HEK293T (cell line): ENCODE measurements around the gene GPHN.

Experiments
- ELF4 ChIP-seq: fragments of 450-650 bp; IDR thresholded peaks from 2 replicates; pipeline ENCODE4 v1.6.1; 2017; ENCODE audit warnings: antibody characterized with exemption
- FOXA1 ChIP-seq: fragments of 450-650 bp; IDR thresholded peaks from 2 replicates; pipeline ENCODE4 v1.6.1; 2016; ENCODE audit warnings: mild to moderate bottlenecking
- FOXK2 ChIP-seq: fragments of 450-650 bp; IDR thresholded peaks from 2 replicates; pipeline ENCODE4 v1.6.1; 2016; ENCODE audit warnings: mild to moderate bottlenecking
- FOXM1 ChIP-seq: fragments of 450-650 bp; IDR thresholded peaks from 2 replicates; pipeline ENCODE4 v1.6.1; 2017; ENCODE audit warnings: mild to moderate bottlenecking, borderline replicate concordance
- HDGF ChIP-seq: fragments of 450-650 bp; IDR thresholded peaks from 2 replicates; pipeline ENCODE4 v1.6.1; 2017; ENCODE audit warnings: antibody characterized with exemption, borderline replicate concordance
- NFRKB ChIP-seq: fragments of 450-650 bp; IDR thresholded peaks from 2 replicates; pipeline ENCODE4 v1.6.1; 2016; ENCODE audit warnings: mild to moderate bottlenecking, moderate library complexity
- SP1 ChIP-seq: fragments of 450-650 bp; IDR thresholded peaks from 2 replicates; pipeline ENCODE4 v1.6.1; 2017
- TARDBP ChIP-seq: fragments of 450-650 bp; IDR thresholded peaks from 2 replicates; pipeline ENCODE4 v1.6.1; 2016

- TF ChIP-seq FOXK2 (no peak), FOXM1 (no peak), ELF4 (no peak), HDGF (no peak), FOXA1 (no peak), TARDBP (no peak), SP1 (no peak), NFRKB (no peak)
Observed at GRCh38 chr14:66999978-67000377, 492.0 kb downstream of the GPHN start.
